Heart left ventricle (tissue), 16 donors: ENCODE results near the gene ST6GALNAC2. TPM values are rescaled to one million over a fixed set of nuclear protein-coding genes. Genes with fewer than 3 reads are reported as not detected.

Source experiments
- ATAC-seq, 4 donors: fragments of 200-7000 bp; cut with Tn5 transposase; one replicate each; pipeline ENCODE4 v1.9.1; 2020 to 2022; ENCODE audit warnings: moderate library complexity in 4 of 4, mild to moderate bottlenecking in 3 of 4, moderate number of reproducible peaks in 1 of 4
- DNase-seq, 5 donors: peaks; one replicate each; pipeline ENCODE4 v3.0.0-alpha.2; 2020
- H3K27ac ChIP-seq, 12 donors: fragments of 200-600 bp; sonication (generic) in 4 of 12; one replicate each; pipeline versions ENCODE4 v1.5.0 to v1.8.0; 2016 to 2022; ENCODE audit warnings: mild to moderate bottlenecking in 2 of 12
- H3K27me3 ChIP-seq, 9 donors: fragments of 200-600 bp; sonication (generic) in 2 of 9; one replicate each; pipeline versions ENCODE4 v1.5.1 to v1.8.0; 2016 to 2022; ENCODE audit warnings: mild to moderate bottlenecking in 3 of 9
- H3K36me3 ChIP-seq, 9 donors: fragments of 200-600 bp; sonication (generic) in 2 of 9; one replicate each; pipeline versions ENCODE4 v1.5.0 to v1.8.0; 2018 to 2022; ENCODE audit warnings: mild to moderate bottlenecking in 2 of 9
- H3K4me1 ChIP-seq, 12 donors: fragments of 200-600 bp; sonication (generic) in 4 of 12; one replicate each; pipeline versions ENCODE4 v1.5.0 to v1.8.0; 2016 to 2022; ENCODE audit warnings: mild to moderate bottlenecking in 3 of 12
- H3K4me3 ChIP-seq, 12 donors: fragments of 200-600 bp; sonication (generic) in 4 of 12; one replicate each; pipeline versions ENCODE4 v1.5.0 to v1.8.0; 2017 to 2022; ENCODE audit warnings: mild to moderate bottlenecking in 9 of 12, moderate library complexity in 4 of 12
- H3K9me3 ChIP-seq, 12 donors: fragments of 200-600 bp; sonication (generic) in 4 of 12; one replicate each; pipeline versions ENCODE4 v1.5.0 to v1.8.0; 2016 to 2022; ENCODE audit warnings: mild to moderate bottlenecking in 1 of 12
- POLR2A ChIP-seq, 2 donors: fragments of 450-650 bp; IDR thresholded peaks; one replicate each; pipeline ENCODE4 v1.6.1; 2017; ENCODE audit warnings: antibody characterized with exemption in 2 of 2, mild to moderate bottlenecking in 2 of 2, moderate library complexity in 2 of 2
- WGBS, 4 donors: extraction: QIAGEN DNeasy Blood & Tissue Kit in 2 of 4; methylation state at CpG; one replicate each; pipeline versions ENCODE4 v1.1.5 to v1.1.7; 2013 to 2018; 5-methylcytosine and 5-hydroxymethylcytosine counted together
- intact Hi-C, 10 donors: fragments of 100-400 bp; cut with DNase I; formaldehyde crosslinking; loops; one replicate each; pipeline versions ENCODE4 v1.11.1 to v1.14.2; 2022
- polyA plus RNA-seq, 2 donors: library from polyadenylated mRNA; stranded (reverse); fragments of 200-250 nt; gene quantifications; one replicate each; pipeline ENCODE4 v1.2.3, GENCODE V29; 2013
- total RNA-seq, 9 donors: library from RNA; depleted of rRNA in 2 of 9; stranded (reverse); fragments of >200 nt in 2 of 9; fragmentation: NEBNext Ultra II Directional in 3 of 9; extraction: Animal tissue kit (Norgen Biotek cat#: 25700) in 3 of 9; gene quantifications; one replicate each; pipeline versions ENCODE4 v1.1.0 to v1.2.4, GENCODE V29; 2016 to 2023
- TF ChIP-seq, protein P1 (sequence below), 12 donors: fragments of 200-600 bp; sonication (generic) in 4 of 12; IDR thresholded peaks; one replicate each; pipeline versions ENCODE4 v1.5.0 to v1.8.0; 2018 to 2022; ENCODE audit warnings: antibody characterized with exemption in 12 of 12, mild to moderate bottlenecking in 5 of 12
- donor health status: ischemic (EF 13 %, LVEDD 7.1; RV severe dilation, severe dysfunction).
- donor health status: healthy with polysubstance abuse.
- donor health status: DM: no; HTN: yes; CAD: no.
- donor health status: DM: no; HTN: no; CAD: no.
- donor health status: ischemic (EF 25% LVEDD 6.9; RV normal size, moderate dysfunction).
- donor health status: ischemic (EF 25% LVEDD 5.7; RV mildly dilated, moderate dysfunction).
- donor health status: healthy.
- donor health status: DM: yes; HTN: yes; CAD: no.
- donor health status: ischemic (EF 35%, LVEDD 5.7; RV mildly dilated, moderate dysfunction).
- donor health status: nonischemic (EF 11% LVEDD 7.7; RV severe dilation, severe dysfunction).
- donor health status: DM: yes; HTN: yes; CAD: no.
- donor health status: PGD.
- donor health status: ischemic (EF 29% LVEDD 5.4; RV normal size, mild dysfunction).
- donor health status: nonischemic (EF 23%, LVEDD 6.1; RV moderate dilation, normal function).

The ST6GALNAC2 gene
- total and polyA plus RNA-seq, 11 donors = 2.1 to 7.8 (median 4.9) TPM

DNA sequence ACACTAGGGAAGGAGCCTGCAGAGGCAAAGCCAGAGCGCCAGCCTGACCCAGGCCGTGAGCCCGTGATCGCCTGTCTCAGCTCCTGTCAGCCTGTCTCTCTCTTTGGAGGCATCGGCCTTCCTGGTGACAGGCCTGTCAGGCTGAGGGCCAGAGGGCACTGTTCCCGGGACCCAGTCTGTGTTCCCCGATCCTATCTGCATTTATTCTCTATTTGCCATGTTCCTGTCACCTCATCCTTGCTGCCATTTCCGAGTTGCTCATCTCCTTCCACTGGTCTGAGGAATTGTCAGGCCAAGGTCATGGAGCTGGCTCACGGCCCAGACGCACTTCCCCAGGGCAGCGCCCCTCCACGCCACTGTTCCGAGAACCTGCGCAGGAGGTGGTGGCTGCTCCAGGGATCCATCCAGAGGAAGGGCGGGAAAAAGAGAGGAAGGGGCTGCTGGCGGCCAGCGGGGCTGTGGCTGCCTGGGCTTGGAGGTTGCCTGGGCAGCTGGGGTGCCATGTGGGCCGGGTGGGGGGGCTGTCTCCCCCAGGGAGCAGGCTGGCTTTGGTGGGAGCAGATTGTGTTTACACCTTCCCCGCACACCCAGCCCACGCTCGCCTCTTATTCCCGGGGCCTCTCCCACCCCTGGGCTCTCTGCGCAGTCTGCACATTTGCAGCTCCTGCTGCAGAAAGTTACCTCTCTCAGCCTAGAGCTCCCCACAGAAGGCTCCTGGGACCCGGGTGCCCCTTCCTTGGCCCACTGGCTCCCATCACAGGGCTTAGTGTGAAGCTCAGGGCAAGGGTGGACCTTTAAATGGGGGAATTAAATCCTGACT, 40.9 kb downstream of the ST6GALNAC2 start:
- DNase-seq = peak; percentile 54 to 88 (median 80)
- peak; percentile 51 to 64 (median 56) for ATAC-seq
- WGBS, 4 donors = 27 to 31% (median 29%) methylated on average over 20 to 24 of the region's 24 CpGs
- Histone ChIP-seq H3K4me1 (peaks cover 10 to 69% (median 53%) of the 10 kb centered on the region in 12 donors), H3K36me3 (no peaks in the 10 kb centered on the region), H3K9me3 (no peaks in the 10 kb centered on the region), H3K27ac (peak overlapping the region; percentile 69 to 91 (median 82)), H3K4me3 (peak overlapping the region in 5 of 12 donors; percentile 2 to 14 (median 13)), H3K27me3 (peaks cover 0 to 2% (median 0%) of the 10 kb centered on the region in 9 donors)
- TF ChIP-seq, protein P1, sequence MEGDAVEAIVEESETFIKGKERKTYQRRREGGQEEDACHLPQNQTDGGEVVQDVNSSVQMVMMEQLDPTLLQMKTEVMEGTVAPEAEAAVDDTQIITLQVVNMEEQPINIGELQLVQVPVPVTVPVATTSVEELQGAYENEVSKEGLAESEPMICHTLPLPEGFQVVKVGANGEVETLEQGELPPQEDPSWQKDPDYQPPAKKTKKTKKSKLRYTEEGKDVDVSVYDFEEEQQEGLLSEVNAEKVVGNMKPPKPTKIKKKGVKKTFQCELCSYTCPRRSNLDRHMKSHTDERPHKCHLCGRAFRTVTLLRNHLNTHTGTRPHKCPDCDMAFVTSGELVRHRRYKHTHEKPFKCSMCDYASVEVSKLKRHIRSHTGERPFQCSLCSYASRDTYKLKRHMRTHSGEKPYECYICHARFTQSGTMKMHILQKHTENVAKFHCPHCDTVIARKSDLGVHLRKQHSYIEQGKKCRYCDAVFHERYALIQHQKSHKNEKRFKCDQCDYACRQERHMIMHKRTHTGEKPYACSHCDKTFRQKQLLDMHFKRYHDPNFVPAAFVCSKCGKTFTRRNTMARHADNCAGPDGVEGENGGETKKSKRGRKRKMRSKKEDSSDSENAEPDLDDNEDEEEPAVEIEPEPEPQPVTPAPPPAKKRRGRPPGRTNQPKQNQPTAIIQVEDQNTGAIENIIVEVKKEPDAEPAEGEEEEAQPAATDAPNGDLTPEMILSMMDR (IDR thresholded peaks at IDR 0.05) = no peak
- no peak for TF ChIP-seq POLR2A (IDR thresholded peaks at IDR 0.05)
- intact Hi-C loops = loop anchor here in 2 of 10 donors (5.0 kb wide), 2 partner anchors 77 to 82 kb away; partner anchors contain the start of gene AANAT (in 1 of the 2)

DNA sequence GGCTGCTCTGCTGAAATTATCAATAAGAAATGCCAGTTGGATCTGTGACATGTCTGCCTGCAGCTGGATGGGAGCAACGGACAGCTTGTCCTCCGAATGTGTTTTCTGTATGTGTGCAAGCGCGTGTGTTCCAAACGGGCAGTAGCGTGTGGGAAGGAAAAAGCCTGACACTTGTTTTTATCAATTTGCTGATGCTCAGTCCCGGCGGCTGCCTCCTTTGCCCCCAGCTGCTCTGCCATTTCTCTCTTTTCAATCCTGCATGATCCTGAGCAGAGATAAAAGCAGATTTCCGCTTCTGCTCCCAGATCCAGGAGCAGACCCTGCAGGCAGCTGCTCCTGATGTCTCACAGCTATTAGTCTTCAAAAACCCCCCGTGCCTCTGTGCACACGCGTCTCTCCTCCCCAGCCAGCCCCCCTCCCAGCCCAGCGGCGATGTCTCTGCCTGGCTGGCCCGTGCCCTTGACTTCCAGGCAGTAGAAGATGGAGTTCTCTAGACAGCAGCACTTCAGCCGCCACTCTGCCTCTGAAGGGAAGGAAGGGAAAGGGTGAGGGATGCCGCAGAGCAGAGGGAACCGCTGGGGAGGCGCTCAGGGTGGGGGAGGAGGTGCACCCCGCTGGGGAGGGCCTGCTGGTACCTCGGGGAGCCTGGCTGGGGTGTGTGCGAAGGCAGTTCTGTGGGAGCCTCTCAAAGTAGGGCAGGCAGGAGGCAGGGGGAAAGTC, 41.7 kb downstream of the ST6GALNAC2 start:
- TF ChIP-seq, protein P1 (IDR thresholded peaks at IDR 0.05) = no peak
- no peak for TF ChIP-seq POLR2A (IDR thresholded peaks at IDR 0.05)
- peak overlapping the region in 6 of 12 donors; percentile 2 to 16 (median 14) for H3K4me3 ChIP-seq
- peak in 1 of 4 donors; percentile 22 for ATAC-seq

DNA sequence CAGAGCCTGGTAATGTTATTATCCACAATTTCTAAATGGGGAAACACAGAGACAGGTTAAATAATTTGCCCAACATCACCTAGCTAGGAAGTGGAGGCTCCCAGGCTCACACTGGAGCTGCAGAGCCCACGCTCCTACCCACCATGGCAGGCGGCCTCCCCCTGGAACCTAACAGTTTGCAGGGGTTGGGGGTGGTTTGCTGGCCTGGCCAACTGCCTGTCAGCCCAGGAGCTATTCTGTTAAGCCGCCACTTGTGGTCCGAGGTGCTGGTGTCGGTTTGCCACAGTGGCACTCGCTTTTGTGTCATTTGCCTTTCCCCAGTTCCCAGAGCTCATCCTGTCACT, 42.2 kb downstream of the ST6GALNAC2 start:
- Histone ChIP-seq H3K36me3 (no peaks in the 10 kb centered on the region), H3K9me3 (no peaks in the 10 kb centered on the region), H3K27me3 (peaks cover 0 to 15% (median 0%) of the 10 kb centered on the region in 9 donors), H3K27ac (peak overlapping the region; percentile 10 to 91 (median 80)), H3K4me1 (peaks cover 10 to 82% (median 57%) of the 10 kb centered on the region in 12 donors), H3K4me3 (no peak overlapping the region)
- intact Hi-C loops = no loop called here
- DNase-seq = peak in 1 of 5 donors; percentile 19
- WGBS, 4 donors = 59 to 65% (median 62%) methylated on average over 6 of the region's 6 CpGs
- ATAC-seq = no peak
- TF ChIP-seq, protein P1 (IDR thresholded peaks at IDR 0.05) = no peak
- TF ChIP-seq POLR2A (IDR thresholded peaks at IDR 0.05) = no peak

More for the DNA sequence above, 41.7 kb downstream of the ST6GALNAC2 start:
- H3K27me3 ChIP-seq = peaks cover 0 to 9% (median 0%) of the 10 kb centered on the region in 9 donors
- H3K27ac ChIP-seq = peak overlapping the region; percentile 69 to 91 (median 82)
- H3K4me1 ChIP-seq = peaks cover 10 to 77% (median 53%) of the 10 kb centered on the region in 12 donors
- H3K9me3 ChIP-seq = no peaks in the 10 kb centered on the region
- peak in 2 of 5 donors; percentile 14 to 30 for DNase-seq
- no peaks in the 10 kb centered on the region for H3K36me3 ChIP-seq
- intact Hi-C loops = no loop called here
- WGBS, 4 donors = 18 to 27% (median 21%) methylated on average over 22 of the region's 22 CpGs

DNA sequence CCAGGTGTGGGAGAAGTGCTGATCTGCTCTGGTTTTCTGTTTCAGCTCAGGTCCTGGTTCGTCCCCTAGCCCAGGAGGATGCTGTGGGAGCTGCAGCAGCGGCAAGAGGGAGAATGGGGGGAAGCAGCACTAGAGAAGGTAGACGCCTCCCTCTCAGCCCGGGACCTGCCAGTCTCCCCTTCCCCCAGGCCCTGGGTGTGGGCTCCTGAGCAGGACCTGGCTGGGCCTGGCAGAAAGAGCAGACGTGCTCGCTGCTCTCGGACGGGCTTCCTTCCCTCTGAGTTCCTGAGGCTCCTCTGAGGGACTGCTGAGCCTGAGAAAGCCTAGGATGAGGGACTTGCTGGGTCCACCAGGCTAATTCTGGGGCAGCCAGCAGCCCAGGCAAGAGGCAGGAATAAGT, 42.7 kb downstream of the ST6GALNAC2 start:
- DNase-seq (peak in 1 of 5 donors; percentile 24), ATAC-seq (no peak)
- Histone ChIP-seq H3K36me3 (no peaks in the 10 kb centered on the region), H3K4me1 (peaks cover 11 to 83% (median 60%) of the 10 kb centered on the region in 12 donors), H3K27me3 (peaks cover 0 to 19% (median 0%) of the 10 kb centered on the region in 9 donors), H3K4me3 (no peak overlapping the region), H3K9me3 (no peaks in the 10 kb centered on the region), H3K27ac (peak overlapping the region in 10 of 12 donors; percentile 10 to 91 (median 80))
- WGBS, 4 donors = 77 to 80% (median 79%) methylated on average over 8 of the region's 8 CpGs
- TF ChIP-seq POLR2A (IDR thresholded peaks at IDR 0.05) = no peak
- TF ChIP-seq, protein P1 (IDR thresholded peaks at IDR 0.05) = no peak
- intact Hi-C loops = no loop called here
